Large intestine (tissue), 3 donors: ENCODE data around the gene SYTL3. TPM values are rescaled to one million over a fixed set of nuclear protein-coding genes. Genes with fewer than 3 reads are reported as not detected.
A peak's percentile ranks its signal among the peaks of the same experiment; 100 is the strongest.

Experiments
- DNase-seq, 2 donors: peaks; one replicate each; pipeline versions ENCODE4 v3.0.0 to v3.0.0-alpha.2; 2013
- H3K27ac ChIP-seq: one replicate; pipeline ENCODE4 v1.5.1; 2013; ENCODE audit warnings: low read length
- H3K27me3 ChIP-seq: 2 replicates; pipeline ENCODE4 v1.6.1; 2013; ENCODE audit warnings: low read length; ENCODE audit not compliant: control insufficient read depth, insufficient read depth
- H3K36me3 ChIP-seq: 2 replicates; pipeline ENCODE4 v1.6.1; 2013; ENCODE audit warnings: low read length; ENCODE audit not compliant: control insufficient read depth, insufficient read depth
- H3K4me1 ChIP-seq: one replicate; pipeline ENCODE4 v1.6.1; 2013; ENCODE audit warnings: low read length; ENCODE audit not compliant: control insufficient read depth, insufficient read depth
- H3K4me3 ChIP-seq: one replicate; pipeline ENCODE4 v1.5.1; 2013; ENCODE audit warnings: low read length
- H3K9me3 ChIP-seq: one replicate; pipeline ENCODE4 v1.6.1; 2013; ENCODE audit warnings: mild to moderate bottlenecking, low read depth, low read length, moderate library complexity; ENCODE audit not compliant: control insufficient read depth
- WGBS: methylation state at CpG from one replicate; pipeline ENCODE4 v1.1.5; 2013; ENCODE audit warnings: low lambda C conversion rate; ENCODE audit not compliant: insufficient coverage; 5-methylcytosine and 5-hydroxymethylcytosine counted together
- polyA plus RNA-seq: library from polyadenylated mRNA; unstranded; fragments of 120-200 nt; gene quantifications from one replicate; pipeline ENCODE4 v1.2.1, GENCODE V29; 2013

Gene SYTL3
- polyA plus RNA-seq, 1 donor: 2.5 TPM

DNA sequence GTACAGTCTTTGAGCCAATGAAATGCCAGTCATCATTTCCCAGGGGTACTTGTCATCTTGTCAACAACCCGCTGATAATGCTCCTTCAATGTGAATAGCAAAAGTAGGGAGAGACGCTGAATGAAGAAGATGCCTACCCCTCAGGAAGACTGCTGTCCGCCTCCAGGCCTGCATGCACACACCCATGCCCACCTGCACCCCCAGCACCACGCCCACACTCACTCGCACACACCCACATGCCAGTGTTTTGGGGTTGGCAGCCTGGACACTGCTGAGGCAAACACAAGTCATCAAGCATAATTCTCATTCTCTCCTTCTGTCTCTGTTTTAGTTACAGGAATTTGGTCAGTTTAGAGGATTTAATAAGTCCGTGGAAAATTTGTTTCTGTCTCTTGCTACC, 63.6 kb downstream of the SYTL3 start:
- DNase-seq: no peak
- Histone ChIP-seq H3K27ac (no peak overlapping the region), H3K4me1 (peaks cover 43% of the 10 kb centered on the region), H3K4me3 (no peak overlapping the region), H3K9me3 (no peaks in the 10 kb centered on the region), H3K36me3 (no peaks in the 10 kb centered on the region), H3K27me3 (no peaks in the 10 kb centered on the region)
- no CpG with 5 or more reads among the region's 6 CpGs for WGBS

DNA sequence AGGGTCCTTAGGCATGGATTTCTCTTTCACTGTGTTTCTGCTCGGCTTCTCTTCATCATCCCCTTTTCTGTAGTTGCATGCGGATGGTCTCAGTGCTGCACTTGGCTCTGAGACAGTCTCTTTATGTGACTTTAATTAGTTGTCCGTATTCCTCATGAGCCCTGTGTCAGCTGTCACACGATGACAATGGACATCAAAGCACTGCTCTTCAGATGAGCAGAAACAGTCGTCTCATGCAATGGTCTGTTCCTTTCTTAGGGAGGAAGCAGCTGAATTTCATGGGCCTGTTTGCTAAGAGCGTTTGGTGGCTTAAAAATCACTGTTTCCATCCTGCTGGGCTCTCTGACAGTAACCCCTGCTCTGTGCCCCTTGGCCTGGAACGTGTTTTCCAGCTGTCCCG, 64.9 kb downstream of the SYTL3 start:
- WGBS: 100% methylated on average over 1 of the region's 8 CpGs
- Histone ChIP-seq H3K4me3 (no peak overlapping the region), H3K36me3 (no peaks in the 10 kb centered on the region), H3K4me1 (peaks cover 53% of the 10 kb centered on the region), H3K27ac (peak overlapping the region; percentile 70), H3K27me3 (no peaks in the 10 kb centered on the region), H3K9me3 (no peaks in the 10 kb centered on the region)
- no peak for DNase-seq

DNA sequence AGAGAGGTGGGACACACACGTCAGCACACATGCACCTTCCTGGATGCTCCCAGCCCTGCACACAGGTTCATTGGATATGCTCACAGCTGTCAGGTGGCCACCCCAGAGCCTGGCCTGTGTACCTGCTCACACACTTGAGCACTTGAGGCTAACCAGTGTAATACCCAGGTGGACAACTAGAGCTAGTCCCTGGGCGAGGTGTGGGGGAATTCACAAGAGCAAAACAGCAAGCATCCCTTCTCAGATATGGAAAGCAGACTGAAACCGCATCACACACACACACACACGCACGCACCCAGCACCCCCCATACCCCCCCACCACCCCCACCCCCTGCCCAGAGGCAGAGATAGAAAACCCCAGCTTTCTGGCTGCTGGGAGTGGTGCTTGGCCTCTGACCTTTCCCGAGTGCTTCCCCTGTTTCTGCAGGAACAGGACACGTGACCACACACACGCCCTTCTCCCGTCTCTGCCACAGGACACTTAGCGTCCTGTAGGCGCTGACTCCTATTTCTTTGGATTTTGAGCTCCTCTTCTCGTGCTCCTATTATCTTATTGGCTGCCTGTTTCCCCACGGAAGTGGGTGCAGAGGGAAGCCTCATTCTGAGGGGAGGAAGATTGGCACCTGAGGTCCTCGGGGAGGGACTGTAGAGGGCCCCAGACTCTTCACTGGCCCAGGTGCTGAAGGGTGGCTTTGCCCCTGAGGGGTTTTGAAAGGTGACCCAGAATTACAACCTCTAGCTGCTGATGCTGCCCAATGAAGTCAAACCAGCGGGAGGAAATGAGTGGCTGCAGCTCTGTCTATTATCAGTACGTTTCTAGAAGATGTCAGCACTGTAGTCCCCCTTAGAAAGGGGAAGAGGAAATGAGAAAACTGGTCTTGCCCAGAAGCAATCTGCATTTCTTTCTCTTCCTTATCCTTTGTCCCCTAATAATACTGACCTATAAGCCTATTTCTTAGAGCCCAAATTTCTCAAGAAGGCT, 65.8 kb downstream of the SYTL3 start:
- WGBS: 75% methylated on average over 2 of the region's 16 CpGs
- peak overlapping the region; percentile 85 for H3K27ac ChIP-seq
- no peaks in the 10 kb centered on the region for H3K36me3 ChIP-seq
- no peaks in the 10 kb centered on the region for H3K27me3 ChIP-seq
- peaks cover 63% of the 10 kb centered on the region for H3K4me1 ChIP-seq
- H3K4me3 ChIP-seq: no peak overlapping the region
- DNase-seq: peak; percentile 57 to 70
- no peaks in the 10 kb centered on the region for H3K9me3 ChIP-seq

DNA sequence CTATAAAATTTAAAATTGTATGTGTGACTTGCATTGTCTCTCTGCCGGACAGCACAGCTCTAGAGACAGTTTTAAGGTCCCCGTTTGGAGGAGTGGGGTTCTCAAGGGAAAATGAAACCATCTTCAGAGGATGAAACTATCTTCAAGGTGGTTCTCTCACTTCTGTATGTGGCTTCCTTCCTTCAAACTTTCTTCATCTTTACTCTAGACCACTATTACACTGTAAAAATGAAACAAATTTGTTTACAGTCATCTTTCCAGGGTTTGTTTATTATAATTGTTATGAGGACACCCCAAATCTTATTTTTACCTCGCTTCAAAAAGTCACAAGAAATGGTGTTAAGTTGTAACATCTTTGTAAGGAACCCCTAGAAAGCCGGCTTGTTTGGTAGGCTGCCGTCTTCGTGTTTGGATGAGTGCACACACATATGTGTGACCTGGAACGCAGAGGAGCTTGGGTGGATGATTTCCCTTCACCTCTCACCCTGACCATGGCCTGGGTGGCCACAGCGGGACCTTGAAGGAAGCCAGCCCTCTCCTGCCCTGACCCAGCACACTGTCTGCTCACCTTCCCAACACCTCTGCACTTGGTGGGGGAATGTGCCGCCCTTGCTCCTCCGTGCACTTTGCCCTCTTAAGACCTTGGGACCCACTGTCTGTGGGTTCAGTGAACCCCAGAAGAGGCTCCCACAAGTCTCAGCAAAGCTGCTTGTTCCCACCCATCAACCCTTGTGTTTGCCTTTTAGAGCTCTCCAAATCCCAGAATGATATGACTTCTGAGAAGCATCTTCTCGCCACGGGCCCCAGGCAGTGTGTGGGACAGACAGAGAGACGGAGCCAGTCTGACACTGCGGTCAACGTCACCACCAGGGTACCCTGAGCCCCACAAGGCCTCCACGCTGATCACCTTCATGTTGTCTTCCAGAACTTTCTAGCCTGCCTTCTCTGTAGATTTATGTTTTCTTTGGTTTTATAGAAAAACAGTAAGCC, 67.8 kb downstream of the SYTL3 start:
- H3K4me1 ChIP-seq: peaks cover 58% of the 10 kb centered on the region
- no CpG with 5 or more reads among the region's 16 CpGs for WGBS
- H3K27me3 ChIP-seq: no peaks in the 10 kb centered on the region
- H3K27ac ChIP-seq: peak overlapping the region; percentile 94
- H3K36me3 ChIP-seq: no peaks in the 10 kb centered on the region
- H3K9me3 ChIP-seq: no peaks in the 10 kb centered on the region
- no peak overlapping the region for H3K4me3 ChIP-seq
- DNase-seq: peak in 1 of 2 donors; percentile 55

DNA sequence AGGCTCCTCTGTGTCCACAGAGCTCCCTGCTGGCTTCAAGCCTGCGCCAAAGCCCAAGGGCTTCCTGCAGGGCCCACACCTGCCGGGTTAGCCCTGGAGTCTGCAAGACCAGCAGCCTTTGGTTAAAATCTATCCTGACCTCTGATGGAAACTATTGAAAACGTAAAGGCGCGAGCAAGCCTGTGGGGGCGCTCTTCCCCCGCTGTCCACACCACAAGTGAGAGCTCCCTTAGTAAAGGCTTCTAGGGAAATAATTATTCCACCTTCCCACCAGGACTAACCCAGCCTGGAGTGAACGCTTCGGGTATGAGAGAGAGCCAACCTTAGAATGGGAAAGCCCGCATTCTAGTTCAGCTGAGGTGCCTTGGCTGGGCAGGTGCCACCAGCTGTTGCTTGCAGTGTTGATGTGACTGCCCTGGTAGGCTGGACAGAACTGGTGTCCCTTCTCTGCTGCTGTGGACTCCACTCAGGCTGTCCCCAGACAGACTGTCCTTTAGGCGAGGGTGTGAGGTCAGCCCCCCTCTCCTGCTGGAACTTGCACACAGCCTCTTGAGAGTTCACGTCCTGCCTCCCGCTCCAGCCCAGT, 68.7 kb downstream of the SYTL3 start:
- peak; percentile 72 to 82 for DNase-seq
- no peaks in the 10 kb centered on the region for H3K27me3 ChIP-seq
- H3K36me3 ChIP-seq: no peaks in the 10 kb centered on the region

DNA sequence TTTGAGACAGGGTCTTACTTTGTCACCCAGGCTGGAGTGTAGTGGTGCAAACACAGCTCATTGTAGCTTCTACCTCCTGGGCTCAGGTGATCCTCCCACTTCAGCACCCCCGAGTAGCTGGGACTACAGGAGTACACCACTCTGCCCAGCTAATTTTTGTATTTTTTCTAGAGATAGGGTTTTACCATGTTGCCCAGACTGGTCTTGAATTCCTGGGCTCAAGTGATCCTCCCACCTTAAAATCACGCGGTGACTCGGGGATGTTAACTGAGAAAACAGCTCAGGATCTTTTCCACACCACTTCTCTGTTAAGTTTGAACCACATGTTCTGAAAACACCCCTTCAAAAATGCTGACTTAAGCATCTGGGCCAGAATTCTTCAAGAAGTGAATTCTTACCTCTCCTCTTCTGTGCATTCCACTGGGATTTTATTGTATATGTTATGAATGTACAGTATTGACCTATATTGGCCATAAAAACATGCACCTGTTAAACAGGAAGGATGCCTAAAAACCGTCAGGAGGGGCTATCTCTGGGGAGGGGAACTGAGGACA, 72.4 kb downstream of the SYTL3 start:
- no peak for DNase-seq
- 67% methylated on average over 1 of the region's 5 CpGs for WGBS

More for the DNA sequence above, 68.7 kb downstream of the SYTL3 start:
- no peak overlapping the region for H3K4me3 ChIP-seq
- no peaks in the 10 kb centered on the region for H3K9me3 ChIP-seq
- WGBS: no CpG with 5 or more reads among the region's 13 CpGs
- H3K4me1 ChIP-seq: peaks cover 58% of the 10 kb centered on the region
- peak overlapping the region; percentile 94 for H3K27ac ChIP-seq

DNA sequence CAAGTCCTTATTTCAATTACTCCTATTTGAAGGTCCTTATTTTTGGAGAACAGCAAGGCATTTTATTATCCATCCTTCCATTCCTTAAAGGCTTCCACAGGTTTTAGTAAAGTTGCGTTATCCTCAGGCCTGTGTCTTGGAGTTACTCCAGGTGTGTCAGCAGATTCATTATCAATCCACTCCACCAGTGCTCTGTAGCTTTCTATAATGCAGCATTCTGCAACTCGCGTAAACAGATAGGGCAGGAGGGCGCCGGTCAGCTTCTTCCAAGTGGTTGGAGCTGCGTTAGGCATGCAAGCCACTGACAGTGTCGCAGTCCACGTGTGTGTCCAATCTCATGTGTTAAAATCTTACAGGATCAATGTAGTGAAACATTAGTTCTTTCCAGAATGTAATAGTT, 75.8 kb downstream of the SYTL3 start:
- peaks cover 9% of the 10 kb centered on the region for H3K4me1 ChIP-seq
- H3K27me3 ChIP-seq: no peaks in the 10 kb centered on the region
- H3K27ac ChIP-seq: no peak overlapping the region
- WGBS: no CpG with 5 or more reads among the region's 8 CpGs
- H3K9me3 ChIP-seq: peaks cover 5% of the 10 kb centered on the region
- DNase-seq: no peak
- no peaks in the 10 kb centered on the region for H3K36me3 ChIP-seq
- H3K4me3 ChIP-seq: no peak overlapping the region

More for the DNA sequence above, 72.4 kb downstream of the SYTL3 start:
- H3K4me1 ChIP-seq: peaks cover 38% of the 10 kb centered on the region
- no peaks in the 10 kb centered on the region for H3K9me3 ChIP-seq
- H3K4me3 ChIP-seq: no peak overlapping the region
- H3K27me3 ChIP-seq: no peaks in the 10 kb centered on the region
- no peak overlapping the region for H3K27ac ChIP-seq
- no peaks in the 10 kb centered on the region for H3K36me3 ChIP-seq

DNA sequence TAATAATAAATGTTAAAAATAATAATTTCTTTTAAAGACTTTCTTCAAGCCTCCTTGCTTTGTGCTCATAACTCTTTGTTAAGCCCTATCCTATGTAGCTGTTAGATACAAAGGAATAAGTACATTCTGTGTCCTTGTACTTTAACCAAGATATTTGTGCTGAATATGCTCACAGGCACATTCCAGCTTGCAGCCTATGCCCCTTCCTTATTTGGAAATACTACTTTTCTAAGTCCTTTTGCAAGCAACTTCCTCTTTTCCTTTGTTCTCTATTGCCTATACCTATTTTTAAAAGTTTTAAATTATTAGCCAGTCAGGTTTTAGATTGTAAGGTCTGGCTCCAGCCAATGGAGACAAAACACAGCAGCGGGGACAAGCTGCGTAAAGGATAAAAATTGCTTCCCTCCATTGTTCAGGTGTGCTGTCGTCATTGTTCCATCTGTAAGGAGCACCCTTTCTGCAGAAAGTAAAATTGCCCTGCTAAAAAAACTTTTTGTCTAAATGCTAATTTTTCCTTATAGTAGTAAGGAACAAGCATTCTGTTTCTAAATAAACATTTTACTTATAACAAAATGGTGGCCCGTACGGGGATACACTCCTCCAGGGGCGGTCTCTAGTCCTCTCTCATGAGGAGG, 80.2 kb downstream of the SYTL3 start:
- Histone ChIP-seq H3K9me3 (peaks cover 17% of the 10 kb centered on the region), H3K27me3 (no peaks in the 10 kb centered on the region), H3K4me1 (peaks cover 5% of the 10 kb centered on the region), H3K36me3 (no peaks in the 10 kb centered on the region), H3K27ac (no peak overlapping the region), H3K4me3 (no peak overlapping the region)
- 100% methylated on average over 3 of the region's 6 CpGs for WGBS
- DNase-seq: peak in 1 of 2 donors; percentile 31

DNA sequence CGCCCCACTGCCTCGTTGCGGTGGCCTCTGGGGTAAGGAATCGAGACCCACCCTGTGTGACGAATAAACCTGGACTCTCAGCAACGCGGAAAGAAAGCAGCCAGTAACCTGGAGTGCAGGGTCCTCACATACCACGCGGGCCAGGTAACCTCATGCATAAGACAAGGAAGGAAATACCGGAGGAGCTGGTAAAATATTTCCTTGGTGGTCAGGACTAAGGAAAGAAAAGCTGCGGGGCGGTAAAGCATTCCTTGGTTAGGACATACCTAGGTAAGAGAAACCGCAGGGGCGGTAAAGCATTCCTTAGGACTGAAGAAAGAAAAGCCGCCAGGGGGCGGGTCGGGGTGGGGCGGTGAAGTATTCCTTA, 80.7 kb downstream of the SYTL3 start:
- no peak overlapping the region for H3K27ac ChIP-seq
- WGBS: 93% methylated on average over 5 of the region's 18 CpGs
- H3K27me3 ChIP-seq: no peaks in the 10 kb centered on the region
- no peak overlapping the region for H3K4me3 ChIP-seq
- H3K4me1 ChIP-seq: peaks cover 5% of the 10 kb centered on the region
- H3K9me3 ChIP-seq: peaks cover 17% of the 10 kb centered on the region
- DNase-seq: no peak
- H3K36me3 ChIP-seq: no peaks in the 10 kb centered on the region
